Measurements from ENCODE around the gene RC3H1. TPM values are rescaled to one million over a fixed set of nuclear protein-coding genes. Genes with fewer than 3 reads are reported as not detected.

Gene RC3H1
- total and polyA plus RNA-seq, 2 donors = 8.8 to 16.5 TPM

- peaks cover 11 to 12% of the 10 kb centered on the region in 2 donors for H3K36me3 ChIP-seq (ENCODE audit: control insufficient read depth in 2 of 2, insufficient read depth in 2 of 2, low read length in 1 of 2)
- 98% methylated on average over 2 of the region's 2 CpGs for WGBS
- H3K4me3 ChIP-seq (ENCODE audit: low read length in 2 of 2) = no peak overlapping the region
- no peaks in the 10 kb centered on the region for H3K9me3 ChIP-seq (ENCODE audit: control insufficient read depth in 2 of 2, insufficient read depth in 1 of 2, low read length in 1 of 2)
- DNase-seq (ENCODE audit: low read depth in 6 of 9, low spot score in 9 of 9) = no peak
- H3K4me1 ChIP-seq (ENCODE audit: control insufficient read depth in 2 of 2, insufficient read depth in 2 of 2, low read length in 2 of 2) = no peaks in the 10 kb centered on the region
- no peaks in the 10 kb centered on the region for H3K27me3 ChIP-seq (ENCODE audit: control insufficient read depth in 2 of 2, insufficient read depth in 1 of 2, low read length in 1 of 2)
- H3K27ac ChIP-seq (ENCODE audit: low read depth in 1 of 2, low read length in 1 of 2) = no peak overlapping the region
These were observed 132.3 kb downstream of the RC3H1 start for GRCh38 chr1:173889885-173890284.

- no peak overlapping the region for H3K4me3 ChIP-seq (ENCODE audit: low read length in 2 of 2)
- H3K36me3 ChIP-seq (ENCODE audit: control insufficient read depth in 2 of 2, insufficient read depth in 2 of 2, low read length in 1 of 2) = peaks cover 11 to 12% of the 10 kb centered on the region in 2 donors
- H3K9me3 ChIP-seq (ENCODE audit: control insufficient read depth in 2 of 2, insufficient read depth in 1 of 2, low read length in 1 of 2) = no peaks in the 10 kb centered on the region
- no peaks in the 10 kb centered on the region for H3K27me3 ChIP-seq (ENCODE audit: control insufficient read depth in 2 of 2, insufficient read depth in 1 of 2, low read length in 1 of 2)
- no peaks in the 10 kb centered on the region for H3K4me1 ChIP-seq (ENCODE audit: control insufficient read depth in 2 of 2, insufficient read depth in 2 of 2, low read length in 2 of 2)
- H3K27ac ChIP-seq (ENCODE audit: low read depth in 1 of 2, low read length in 1 of 2) = no peak overlapping the region
- DNase-seq (ENCODE audit: low read depth in 6 of 9, low spot score in 9 of 9) = no peak
These were observed 133.4 kb downstream of the RC3H1 start for GRCh38 chr1:173888749-173889148.

- peaks cover 11 to 12% of the 10 kb centered on the region in 2 donors for H3K36me3 ChIP-seq (ENCODE audit: control insufficient read depth in 2 of 2, insufficient read depth in 2 of 2, low read length in 1 of 2)
- no peaks in the 10 kb centered on the region for H3K4me1 ChIP-seq (ENCODE audit: control insufficient read depth in 2 of 2, insufficient read depth in 2 of 2, low read length in 2 of 2)
- no peak overlapping the region for H3K4me3 ChIP-seq (ENCODE audit: low read length in 2 of 2)
- 89% methylated on average over 2 of the region's 2 CpGs for WGBS
- H3K9me3 ChIP-seq (ENCODE audit: control insufficient read depth in 2 of 2, insufficient read depth in 1 of 2, low read length in 1 of 2) = no peaks in the 10 kb centered on the region
- no peak for DNase-seq (ENCODE audit: low read depth in 6 of 9, low spot score in 9 of 9)
- H3K27ac ChIP-seq (ENCODE audit: low read depth in 1 of 2, low read length in 1 of 2) = peak overlapping the region in 1 of 2 donors; percentile 36
- no peaks in the 10 kb centered on the region for H3K27me3 ChIP-seq (ENCODE audit: control insufficient read depth in 2 of 2, insufficient read depth in 1 of 2, low read length in 1 of 2)
These were observed 134.5 kb downstream of the RC3H1 start for GRCh38 chr1:173887627-173888026.

GRCh38 chr1:173886746-173887611 is 135.2 kb downstream of the RC3H1 start:
- H3K27ac ChIP-seq (ENCODE audit: low read depth in 1 of 2, low read length in 1 of 2) = peak overlapping the region in 1 of 2 donors; percentile 66
- H3K4me1 ChIP-seq (ENCODE audit: control insufficient read depth in 2 of 2, insufficient read depth in 2 of 2, low read length in 2 of 2) = no peaks in the 10 kb centered on the region
- H3K36me3 ChIP-seq (ENCODE audit: control insufficient read depth in 2 of 2, insufficient read depth in 2 of 2, low read length in 1 of 2) = peaks cover 11 to 12% of the 10 kb centered on the region in 2 donors
- WGBS = 82% methylated on average over 4 of the region's 4 CpGs
- no peaks in the 10 kb centered on the region for H3K27me3 ChIP-seq (ENCODE audit: control insufficient read depth in 2 of 2, insufficient read depth in 1 of 2, low read length in 1 of 2)
- H3K9me3 ChIP-seq (ENCODE audit: control insufficient read depth in 2 of 2, insufficient read depth in 1 of 2, low read length in 1 of 2) = no peaks in the 10 kb centered on the region
- no peak overlapping the region for H3K4me3 ChIP-seq (ENCODE audit: low read length in 2 of 2)
- DNase-seq (ENCODE audit: low read depth in 6 of 9, low spot score in 9 of 9) = no peak

- Histone ChIP-seq H3K27me3 (ENCODE audit: control insufficient read depth in 2 of 2, insufficient read depth in 1 of 2, low read length in 1 of 2) (no peaks in the 10 kb centered on the region), H3K9me3 (ENCODE audit: control insufficient read depth in 2 of 2, insufficient read depth in 1 of 2, low read length in 1 of 2) (no peaks in the 10 kb centered on the region), H3K4me3 (ENCODE audit: low read length in 2 of 2) (no peak overlapping the region), H3K27ac (ENCODE audit: low read depth in 1 of 2, low read length in 1 of 2) (no peak overlapping the region), H3K36me3 (ENCODE audit: control insufficient read depth in 2 of 2, insufficient read depth in 2 of 2, low read length in 1 of 2) (peaks cover 12 to 13% of the 10 kb centered on the region in 2 donors), H3K4me1 (ENCODE audit: control insufficient read depth in 2 of 2, insufficient read depth in 2 of 2, low read length in 2 of 2) (no peaks in the 10 kb centered on the region)
- WGBS = 97% methylated on average over 5 of the region's 5 CpGs
- no peak for DNase-seq (ENCODE audit: low read depth in 6 of 9, low spot score in 9 of 9)
These were observed 137.5 kb downstream of the RC3H1 start for GRCh38 chr1:173884701-173885100.

Other genes with a start within 250 kb of the RC3H1 start
- gene DARS2, start 197.7 kb downstream of the RC3H1 start, total RNA-seq = 14.4 TPM
- 8.0 TPM for gene DARS2, start 197.7 kb downstream of the RC3H1 start, polyA plus RNA-seq
- 17.7 TPM for gene CENPL, start 197.5 kb downstream of the RC3H1 start, total RNA-seq
- 6.3 TPM for gene CENPL, start 197.5 kb downstream of the RC3H1 start, polyA plus RNA-seq
- gene GAS5, start 154.4 kb downstream of the RC3H1 start, total RNA-seq = 545 TPM
- 1,180 TPM for gene GAS5, start 154.4 kb downstream of the RC3H1 start, polyA plus RNA-seq
- 4.7 TPM for gene ZBTB37, start 154.0 kb downstream of the RC3H1 start, total RNA-seq
- 4.1 TPM for gene ZBTB37, start 154.0 kb downstream of the RC3H1 start, polyA plus RNA-seq
- gene SERPINC1, start 105.0 kb downstream of the RC3H1 start, total RNA-seq = 0.14 TPM
- 0.43 TPM for gene SERPINC1, start 105.0 kb downstream of the RC3H1 start, polyA plus RNA-seq
- gene RABGAP1L, start 137.2 kb upstream of the RC3H1 start, total RNA-seq = 37.4 TPM
- gene RABGAP1L, start 137.2 kb upstream of the RC3H1 start, polyA plus RNA-seq = 30.6 TPM